ENCODE results near the gene PLEKHG4B. TPM values are rescaled to one million over a fixed set of nuclear protein-coding genes. Genes with fewer than 3 reads are reported as not detected.

The PLEKHG4B gene
- total RNA-seq, 1 experiment from 2014 or later: 0.02 TPM

DNA sequence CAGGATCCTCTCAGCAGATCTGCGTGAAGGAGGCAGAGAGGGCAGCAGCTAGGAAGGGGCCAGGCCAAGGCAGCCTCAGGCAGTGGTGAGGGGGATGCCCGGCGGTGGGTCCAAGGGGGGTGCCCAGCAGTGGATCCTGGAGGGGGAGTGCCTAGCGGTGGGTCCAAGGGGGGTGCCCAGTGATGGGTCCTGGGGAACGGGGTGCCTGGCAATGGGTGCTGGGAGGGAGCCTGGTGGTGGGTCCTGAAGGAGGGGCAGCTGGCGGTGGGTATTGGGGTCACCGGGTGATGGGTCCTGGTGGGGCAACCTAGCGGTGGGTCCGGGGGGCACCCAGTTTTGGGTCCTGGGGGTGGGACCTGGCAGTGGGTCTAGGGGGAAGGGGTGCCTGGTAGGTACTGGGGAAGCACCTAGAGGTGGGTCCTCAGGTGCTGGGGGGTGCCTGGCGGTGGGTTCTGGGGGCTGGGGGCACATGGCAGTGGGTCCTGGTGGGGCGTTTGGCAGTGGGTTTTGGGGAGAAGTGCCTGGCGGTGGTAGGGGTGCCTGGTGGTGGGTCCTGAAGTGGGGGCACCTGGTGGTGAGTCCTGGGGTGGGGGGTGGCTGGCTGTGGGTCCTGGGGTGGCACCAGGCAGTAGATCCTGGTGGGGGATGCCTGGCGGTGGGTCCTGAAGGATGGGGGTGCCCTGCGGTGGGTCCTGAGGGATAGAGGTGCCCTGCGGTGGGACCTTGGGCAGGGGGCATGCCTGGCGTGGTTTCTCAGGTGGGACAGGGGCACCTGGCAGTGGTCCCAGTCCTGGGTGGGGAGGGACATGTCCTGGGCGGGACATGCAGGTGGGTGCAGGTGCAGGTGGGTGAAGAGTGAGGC lies 101.2 kb downstream of the PLEKHG4B start:
- ChIA-PET CTCF (no interaction called here), RAD21 (ENCODE audit: low non-redundant PET in 1 of 2, low total read pairs in 2 of 2, uncharacterized antibody in 2 of 2, unreplicated experiment in 2 of 2) (no interaction called here), POLR2A (no interaction called here)
- Histone ChIP-seq H3K4me1 (ENCODE audit: control insufficient read depth in 1 of 2, insufficient read depth in 2 of 2, low read length in 2 of 2) (peaks cover 3 to 8% of the 10 kb centered on the region in 2 experiments), H3K4me3 (replicated peaks in 1 of 2; ENCODE audit: low read depth in 1 of 2, low read length in 2 of 2) (no peak overlapping the region), H3K4me2 (ENCODE audit: low read length) (no peak overlapping the region), H4K20me1 (ENCODE audit: insufficient read depth) (no peaks in the 10 kb centered on the region), H2AFZ (ENCODE audit: low read depth, low read length, poor library complexity, severe bottlenecking) (no peak overlapping the region), H3K9me3 (ENCODE audit: control insufficient read depth in 1 of 2, insufficient read depth in 1 of 2, low read depth in 1 of 2, low read length in 2 of 2) (no peaks in the 10 kb centered on the region), H3K79me2 (ENCODE audit: insufficient read depth, low read length) (no peaks in the 10 kb centered on the region), H3K27ac (ENCODE audit: low read depth, low read length) (no peak overlapping the region), H3K9ac (ENCODE audit: low read length) (no peak overlapping the region), H3K36me3 (ENCODE audit: control insufficient read depth in 1 of 2, insufficient read depth in 2 of 2, low read length in 2 of 2) (no peaks in the 10 kb centered on the region), H3K27me3 (ENCODE audit: insufficient read depth, low read length) (no peaks in the 10 kb centered on the region), H3K9me2 (ENCODE audit: insufficient read depth) (no peaks in the 10 kb centered on the region)
- TF ChIP-seq TCF7L2 (IDR thresholded peaks at IDR 0.05; ENCODE audit: borderline replicate concordance, extremely low read depth, insufficient read depth, insufficient read length) (no peak), SP1 (IDR thresholded peaks at IDR 0.05; ENCODE audit: low read depth) (no peak), SRF (IDR thresholded peaks at IDR 0.05; ENCODE audit: low read depth) (no peak), RAD21 (IDR thresholded peaks at IDR 0.05; ENCODE audit: low read depth) (no peak), SIN3A (IDR thresholded peaks at IDR 0.05; ENCODE audit: low read depth) (no peak), ZNF274 (IDR thresholded peaks at IDR 0.05; ENCODE audit: low read depth, low read length) (no peak), CBX3 (IDR thresholded peaks at IDR 0.05; ENCODE audit: low read depth) (no peak), EGR1 (IDR thresholded peaks at IDR 0.05; ENCODE audit: low read depth) (no peak), JUND (IDR thresholded peaks at IDR 0.05) (no peak), FOSL1 (IDR thresholded peaks at IDR 0.05; ENCODE audit: low read depth) (no peak), CEBPB (IDR thresholded peaks at IDR 0.05; ENCODE audit: low read depth) (no peak), ZFX (IDR thresholded peaks at IDR 0.05) (no peak)
- TF ChIP-seq, protein P1, sequence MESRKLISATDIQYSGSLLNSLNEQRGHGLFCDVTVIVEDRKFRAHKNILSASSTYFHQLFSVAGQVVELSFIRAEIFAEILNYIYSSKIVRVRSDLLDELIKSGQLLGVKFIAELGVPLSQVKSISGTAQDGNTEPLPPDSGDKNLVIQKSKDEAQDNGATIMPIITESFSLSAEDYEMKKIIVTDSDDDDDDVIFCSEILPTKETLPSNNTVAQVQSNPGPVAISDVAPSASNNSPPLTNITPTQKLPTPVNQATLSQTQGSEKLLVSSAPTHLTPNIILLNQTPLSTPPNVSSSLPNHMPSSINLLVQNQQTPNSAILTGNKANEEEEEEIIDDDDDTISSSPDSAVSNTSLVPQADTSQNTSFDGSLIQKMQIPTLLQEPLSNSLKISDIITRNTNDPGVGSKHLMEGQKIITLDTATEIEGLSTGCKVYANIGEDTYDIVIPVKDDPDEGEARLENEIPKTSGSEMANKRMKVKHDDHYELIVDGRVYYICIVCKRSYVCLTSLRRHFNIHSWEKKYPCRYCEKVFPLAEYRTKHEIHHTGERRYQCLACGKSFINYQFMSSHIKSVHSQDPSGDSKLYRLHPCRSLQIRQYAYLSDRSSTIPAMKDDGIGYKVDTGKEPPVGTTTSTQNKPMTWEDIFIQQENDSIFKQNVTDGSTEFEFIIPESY (IDR thresholded peaks at IDR 0.05; ENCODE audit: extremely low read depth, insufficient replicate concordance, low read length): no peak
- TF ChIP-seq, protein P2, sequence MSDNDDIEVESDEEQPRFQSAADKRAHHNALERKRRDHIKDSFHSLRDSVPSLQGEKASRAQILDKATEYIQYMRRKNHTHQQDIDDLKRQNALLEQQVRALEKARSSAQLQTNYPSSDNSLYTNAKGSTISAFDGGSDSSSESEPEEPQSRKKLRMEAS (IDR thresholded peaks at IDR 0.05): no peak
- TF ChIP-seq, protein P3, sequence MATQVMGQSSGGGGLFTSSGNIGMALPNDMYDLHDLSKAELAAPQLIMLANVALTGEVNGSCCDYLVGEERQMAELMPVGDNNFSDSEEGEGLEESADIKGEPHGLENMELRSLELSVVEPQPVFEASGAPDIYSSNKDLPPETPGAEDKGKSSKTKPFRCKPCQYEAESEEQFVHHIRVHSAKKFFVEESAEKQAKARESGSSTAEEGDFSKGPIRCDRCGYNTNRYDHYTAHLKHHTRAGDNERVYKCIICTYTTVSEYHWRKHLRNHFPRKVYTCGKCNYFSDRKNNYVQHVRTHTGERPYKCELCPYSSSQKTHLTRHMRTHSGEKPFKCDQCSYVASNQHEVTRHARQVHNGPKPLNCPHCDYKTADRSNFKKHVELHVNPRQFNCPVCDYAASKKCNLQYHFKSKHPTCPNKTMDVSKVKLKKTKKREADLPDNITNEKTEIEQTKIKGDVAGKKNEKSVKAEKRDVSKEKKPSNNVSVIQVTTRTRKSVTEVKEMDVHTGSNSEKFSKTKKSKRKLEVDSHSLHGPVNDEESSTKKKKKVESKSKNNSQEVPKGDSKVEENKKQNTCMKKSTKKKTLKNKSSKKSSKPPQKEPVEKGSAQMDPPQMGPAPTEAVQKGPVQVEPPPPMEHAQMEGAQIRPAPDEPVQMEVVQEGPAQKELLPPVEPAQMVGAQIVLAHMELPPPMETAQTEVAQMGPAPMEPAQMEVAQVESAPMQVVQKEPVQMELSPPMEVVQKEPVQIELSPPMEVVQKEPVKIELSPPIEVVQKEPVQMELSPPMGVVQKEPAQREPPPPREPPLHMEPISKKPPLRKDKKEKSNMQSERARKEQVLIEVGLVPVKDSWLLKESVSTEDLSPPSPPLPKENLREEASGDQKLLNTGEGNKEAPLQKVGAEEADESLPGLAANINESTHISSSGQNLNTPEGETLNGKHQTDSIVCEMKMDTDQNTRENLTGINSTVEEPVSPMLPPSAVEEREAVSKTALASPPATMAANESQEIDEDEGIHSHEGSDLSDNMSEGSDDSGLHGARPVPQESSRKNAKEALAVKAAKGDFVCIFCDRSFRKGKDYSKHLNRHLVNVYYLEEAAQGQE (IDR thresholded peaks at IDR 0.05; ENCODE audit: low read depth): no peak
- TF ChIP-seq, protein P4, sequence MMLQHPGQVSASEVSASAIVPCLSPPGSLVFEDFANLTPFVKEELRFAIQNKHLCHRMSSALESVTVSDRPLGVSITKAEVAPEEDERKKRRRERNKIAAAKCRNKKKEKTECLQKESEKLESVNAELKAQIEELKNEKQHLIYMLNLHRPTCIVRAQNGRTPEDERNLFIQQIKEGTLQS (IDR thresholded peaks at IDR 0.05): no peak
- TF ChIP-seq, protein P5, sequence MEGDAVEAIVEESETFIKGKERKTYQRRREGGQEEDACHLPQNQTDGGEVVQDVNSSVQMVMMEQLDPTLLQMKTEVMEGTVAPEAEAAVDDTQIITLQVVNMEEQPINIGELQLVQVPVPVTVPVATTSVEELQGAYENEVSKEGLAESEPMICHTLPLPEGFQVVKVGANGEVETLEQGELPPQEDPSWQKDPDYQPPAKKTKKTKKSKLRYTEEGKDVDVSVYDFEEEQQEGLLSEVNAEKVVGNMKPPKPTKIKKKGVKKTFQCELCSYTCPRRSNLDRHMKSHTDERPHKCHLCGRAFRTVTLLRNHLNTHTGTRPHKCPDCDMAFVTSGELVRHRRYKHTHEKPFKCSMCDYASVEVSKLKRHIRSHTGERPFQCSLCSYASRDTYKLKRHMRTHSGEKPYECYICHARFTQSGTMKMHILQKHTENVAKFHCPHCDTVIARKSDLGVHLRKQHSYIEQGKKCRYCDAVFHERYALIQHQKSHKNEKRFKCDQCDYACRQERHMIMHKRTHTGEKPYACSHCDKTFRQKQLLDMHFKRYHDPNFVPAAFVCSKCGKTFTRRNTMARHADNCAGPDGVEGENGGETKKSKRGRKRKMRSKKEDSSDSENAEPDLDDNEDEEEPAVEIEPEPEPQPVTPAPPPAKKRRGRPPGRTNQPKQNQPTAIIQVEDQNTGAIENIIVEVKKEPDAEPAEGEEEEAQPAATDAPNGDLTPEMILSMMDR (IDR thresholded peaks at IDR 0.05 in 2 of 3, conservative IDR thresholded peaks at IDR 0.05 in 1 of 3; ENCODE audit: borderline replicate concordance in 1 of 3, insufficient read depth in 1 of 3, low read depth in 2 of 3, low read length in 2 of 3): no peak
- ATAC-seq: no peak
- no TSS peak for BruUV-seq (replicated peaks)
- no peak for DNase-seq (ENCODE audit: low read depth, low spot score)
- intact Hi-C loops (cut with micrococcal nuclease): no loop called here

All from HCT116 (cell line).